Measurements from ENCODE around the gene JAZF1. TPM values are rescaled to one million over a fixed set of nuclear protein-coding genes. Genes with fewer than 3 reads are reported as not detected.

Gene JAZF1
- total and polyA plus RNA-seq, 2 of the 4 experiments (the other 2 are of a cell fraction): 8.4 to 10.5 TPM

DNA sequence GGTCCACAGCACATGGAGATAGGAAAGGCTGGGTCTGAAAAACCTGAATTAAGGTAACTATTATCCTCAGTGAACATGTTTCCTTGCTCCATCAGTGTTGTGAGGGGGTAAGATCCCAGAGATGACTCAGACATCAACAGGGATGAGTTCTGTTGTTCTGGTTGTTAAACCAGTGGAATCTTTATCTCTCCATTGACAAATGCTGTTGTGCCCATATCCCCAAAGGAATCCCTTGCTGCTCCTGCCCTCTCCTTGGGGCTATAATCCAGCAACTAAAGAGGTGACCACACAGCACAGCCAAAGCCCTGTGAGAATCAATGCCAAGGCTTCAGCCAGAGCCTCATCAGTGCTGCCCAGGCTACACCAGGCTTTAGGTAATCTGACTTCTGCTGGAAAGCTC, 113.4 kb downstream of the JAZF1 start:
- Histone ChIP-seq H3K27me3 (ENCODE audit: control insufficient read depth, insufficient read depth, low read length) (no peaks in the 10 kb centered on the region), H3K23ac (ENCODE audit: low read depth, low read length) (no peak overlapping the region), H3K4me3 (ENCODE audit: insufficient read depth, low read depth, low read length) (no peak overlapping the region), H3K9me3 (ENCODE audit: control insufficient read depth, insufficient read depth, low read length) (no peaks in the 10 kb centered on the region), H3K9me1 (ENCODE audit: insufficient read depth, low read length) (peaks cover 18% of the 10 kb centered on the region), H2AK5ac (ENCODE audit: low read depth, low read length) (0 out of 2 replicates have a peak overlapping the region, but pooled peaks have one; percentile 7), H2AK9ac (replicated peaks; ENCODE audit: low read depth, low read length, poor library complexity) (no peak overlapping the region), H3K56ac (ENCODE audit: extremely low read depth, insufficient read depth, low read length) (no peak overlapping the region), H3K14ac (replicated peaks; ENCODE audit: low read depth, low read length) (peak overlapping the region; percentile 8; the same call in 1 of the 2 replicates), H2BK20ac (ENCODE audit: low read depth, low read length) (peak overlapping the region; percentile 49; the same call in 1 of the 2 replicates), H3K9ac (ENCODE audit: low read depth, low read length) (no peak overlapping the region), H4K8ac (ENCODE audit: low read depth in 2 of 2, low read length in 2 of 2) (no peak overlapping the region), H3K4ac (ENCODE audit: low read depth, low read length) (peak overlapping the region; percentile 18; the same call in 1 of the 2 replicates), H3K79me1 (ENCODE audit: low read depth in 1 of 2, low read length in 2 of 2) (peaks cover 13 to 61% of the 10 kb centered on the region in 2 experiments), H4K91ac (ENCODE audit: insufficient read depth, low read depth, low read length) (peak overlapping the region; percentile 14; the same call in 1 of the 2 replicates), H3K18ac (ENCODE audit: low read depth, low read length) (no peak overlapping the region; the same call in 1 of the 2 replicates), H2BK120ac (ENCODE audit: low read depth, low read length) (no peak overlapping the region), H2BK15ac (ENCODE audit: low read depth, low read length) (no peak overlapping the region), H3K4me1 (ENCODE audit: control insufficient read depth, insufficient read depth, low read length) (peaks cover 31% of the 10 kb centered on the region), H3K27ac (ENCODE audit: insufficient read depth, low read length) (no peak overlapping the region), H3K4me2 (ENCODE audit: low read depth, low read length) (no peak overlapping the region), H3K36me3 (ENCODE audit: control insufficient read depth, insufficient read depth, low read length) (no peaks in the 10 kb centered on the region), H4K5ac (ENCODE audit: low read depth, low read length) (no peak overlapping the region), H4K20me1 (ENCODE audit: insufficient read depth, low read length) (peaks cover 16% of the 10 kb centered on the region; the same call in 1 of the 2 replicates), H2AFZ (replicated peaks; ENCODE audit: low read length, poor library complexity) (no peak overlapping the region), H2BK5ac (ENCODE audit: low read depth, low read length, poor library complexity, severe bottlenecking) (no peak overlapping the region)
- in situ Hi-C loops (cut with MboI; ENCODE audit: low sequenced_read_pairs): no loop called here
- no peak for TF ChIP-seq NFE2L2 (IDR thresholded peaks at IDR 0.05; ENCODE audit: low read depth, low read length)
- no peak for TF ChIP-seq MXI1 (IDR thresholded peaks at IDR 0.05; ENCODE audit: borderline replicate concordance, low read depth, low read length)
- TF ChIP-seq POLR2A (IDR thresholded peaks at IDR 0.05; ENCODE audit: low read depth, low read length): no peak
- TF ChIP-seq MAZ (IDR thresholded peaks at IDR 0.05; ENCODE audit: borderline replicate concordance, low read depth, low read length): no peak
- no peak for TF ChIP-seq MAFK (IDR thresholded peaks at IDR 0.05; ENCODE audit: low read depth, low read length)
- no peak for TF ChIP-seq RFX5 (IDR thresholded peaks at IDR 0.05; ENCODE audit: low read depth, low read length)
- TF ChIP-seq, protein P1, sequence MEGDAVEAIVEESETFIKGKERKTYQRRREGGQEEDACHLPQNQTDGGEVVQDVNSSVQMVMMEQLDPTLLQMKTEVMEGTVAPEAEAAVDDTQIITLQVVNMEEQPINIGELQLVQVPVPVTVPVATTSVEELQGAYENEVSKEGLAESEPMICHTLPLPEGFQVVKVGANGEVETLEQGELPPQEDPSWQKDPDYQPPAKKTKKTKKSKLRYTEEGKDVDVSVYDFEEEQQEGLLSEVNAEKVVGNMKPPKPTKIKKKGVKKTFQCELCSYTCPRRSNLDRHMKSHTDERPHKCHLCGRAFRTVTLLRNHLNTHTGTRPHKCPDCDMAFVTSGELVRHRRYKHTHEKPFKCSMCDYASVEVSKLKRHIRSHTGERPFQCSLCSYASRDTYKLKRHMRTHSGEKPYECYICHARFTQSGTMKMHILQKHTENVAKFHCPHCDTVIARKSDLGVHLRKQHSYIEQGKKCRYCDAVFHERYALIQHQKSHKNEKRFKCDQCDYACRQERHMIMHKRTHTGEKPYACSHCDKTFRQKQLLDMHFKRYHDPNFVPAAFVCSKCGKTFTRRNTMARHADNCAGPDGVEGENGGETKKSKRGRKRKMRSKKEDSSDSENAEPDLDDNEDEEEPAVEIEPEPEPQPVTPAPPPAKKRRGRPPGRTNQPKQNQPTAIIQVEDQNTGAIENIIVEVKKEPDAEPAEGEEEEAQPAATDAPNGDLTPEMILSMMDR (conservative IDR thresholded peaks at IDR 0.05; ENCODE audit: low read depth, low read length): no peak
- TF ChIP-seq CEBPB (IDR thresholded peaks at IDR 0.05; ENCODE audit: low read depth, low read length): no peak
- TF ChIP-seq, protein P2, sequence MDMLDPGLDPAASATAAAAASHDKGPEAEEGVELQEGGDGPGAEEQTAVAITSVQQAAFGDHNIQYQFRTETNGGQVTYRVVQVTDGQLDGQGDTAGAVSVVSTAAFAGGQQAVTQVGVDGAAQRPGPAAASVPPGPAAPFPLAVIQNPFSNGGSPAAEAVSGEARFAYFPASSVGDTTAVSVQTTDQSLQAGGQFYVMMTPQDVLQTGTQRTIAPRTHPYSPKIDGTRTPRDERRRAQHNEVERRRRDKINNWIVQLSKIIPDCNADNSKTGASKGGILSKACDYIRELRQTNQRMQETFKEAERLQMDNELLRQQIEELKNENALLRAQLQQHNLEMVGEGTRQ (IDR thresholded peaks at IDR 0.05; ENCODE audit: low read depth, low read length): no peak
- no peak for TF ChIP-seq RCOR1 (IDR thresholded peaks at IDR 0.05; ENCODE audit: insufficient replicate concordance, low read length)
- TF ChIP-seq RAD21 (IDR thresholded peaks at IDR 0.05; ENCODE audit: low read length): no peak
- TF ChIP-seq, protein P3, sequence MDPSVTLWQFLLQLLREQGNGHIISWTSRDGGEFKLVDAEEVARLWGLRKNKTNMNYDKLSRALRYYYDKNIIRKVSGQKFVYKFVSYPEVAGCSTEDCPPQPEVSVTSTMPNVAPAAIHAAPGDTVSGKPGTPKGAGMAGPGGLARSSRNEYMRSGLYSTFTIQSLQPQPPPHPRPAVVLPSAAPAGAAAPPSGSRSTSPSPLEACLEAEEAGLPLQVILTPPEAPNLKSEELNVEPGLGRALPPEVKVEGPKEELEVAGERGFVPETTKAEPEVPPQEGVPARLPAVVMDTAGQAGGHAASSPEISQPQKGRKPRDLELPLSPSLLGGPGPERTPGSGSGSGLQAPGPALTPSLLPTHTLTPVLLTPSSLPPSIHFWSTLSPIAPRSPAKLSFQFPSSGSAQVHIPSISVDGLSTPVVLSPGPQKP (IDR thresholded peaks at IDR 0.05; ENCODE audit: borderline replicate concordance, low read depth, low read length): no peak
- TF ChIP-seq SMC3 (IDR thresholded peaks at IDR 0.05; ENCODE audit: low read depth, low read length): no peak
- no peak for TF ChIP-seq FOS (IDR thresholded peaks at IDR 0.05; ENCODE audit: low read depth, low read length)
- no peak for TF ChIP-seq BHLHE40 (IDR thresholded peaks at IDR 0.05; ENCODE audit: low read depth, low read length)
- no TSS peak for BruUV-seq (replicated peaks)
- ChIA-PET POLR2A (ENCODE audit: unreplicated experiment) (no interaction called here), CTCF (no interaction called here)
- ATAC-seq (ENCODE audit: low read depth) (no peak), DNase-seq (no peak)
- dilution Hi-C loops (cut with HindIII; ENCODE audit: low sequenced_read_pairs, unreplicated experiment): no loop called here
- intact Hi-C loops (cut with micrococcal nuclease): no loop called here

All from IMR-90 (cell line).